Astrocyte (in vitro differentiated cells and primary cell): Measurements from ENCODE around the gene IGFBP7.

Experiments
- CTCF ChIP-seq: IDR thresholded peaks from 2 replicates; pipeline ENCODE4 v1.5.1; 2011; ENCODE audit warnings: low read depth, mild to moderate bottlenecking, inconsistent platforms, low read length, moderate library complexity; ENCODE audit not compliant: insufficient read depth
- EZH2 ChIP-seq: IDR thresholded peaks from 2 replicates; pipeline ENCODE4 v1.6.1; 2012; ENCODE audit warnings: mild to moderate bottlenecking, low read length, inconsistent platforms; ENCODE audit not compliant: insufficient read depth

- TF ChIP-seq CTCF: no peak
- TF ChIP-seq EZH2: no peak
Observed at GRCh38 chr4:56981795-56982201, 128.4 kb downstream of the IGFBP7 start.
